Adrenal gland (tissue), 12 donors: ENCODE data around the gene SRGAP1. TPM values are rescaled to one million over a fixed set of nuclear protein-coding genes. Genes with fewer than 3 reads are reported as not detected.

Source experiments
- DNase-seq, 7 donors: peaks; one replicate each; pipeline ENCODE4 v3.0.0-alpha.2; 2019 to 2020
- H3K27ac ChIP-seq, 5 donors: fragments of 200-600 bp; sonication (generic) in 4 of 5; 1 replicate in 3 of 5; 2 replicates in 2 of 5; pipeline versions ENCODE4 v1.5.1 to v1.8.0; 2016 to 2020; ENCODE audit warnings: mild to moderate bottlenecking in 1 of 5
- H3K27me3 ChIP-seq: fragments of 200-600 bp; 2 replicates; pipeline ENCODE4 v1.8.0; 2021
- H3K36me3 ChIP-seq, 2 donors: fragments of 200-600 bp; replicated peaks in 1 of 2; 1 replicate in 1 of 2; 2 replicates in 1 of 2; pipeline versions ENCODE4 v1.5.1 to v1.8.0; 2018 to 2022
- H3K4me1 ChIP-seq, 2 donors: fragments of 200-600 bp; replicated peaks in 1 of 2; 1 replicate in 1 of 2; 2 replicates in 1 of 2; pipeline versions ENCODE4 v1.5.1 to v1.8.0; 2018 to 2021
- H3K4me3 ChIP-seq, 4 donors: fragments of 200-600 bp; sonication (generic) in 3 of 4; one replicate each; pipeline ENCODE4 v1.5.1; 2016 to 2018
- H3K9me3 ChIP-seq, 3 donors: fragments of 200-600 bp; sonication (generic) in 1 of 3; replicated peaks in 1 of 3; 1 replicate in 2 of 3; 2 replicates in 1 of 3; pipeline versions ENCODE4 v1.5.1 to v1.8.0; 2016 to 2021
- POLR2A ChIP-seq, 2 donors: fragments of 450-650 bp; IDR thresholded peaks; one replicate each; pipeline ENCODE4 v1.6.1; 2017; ENCODE audit warnings: antibody characterized with exemption in 2 of 2, mild to moderate bottlenecking in 2 of 2, moderate library complexity in 1 of 2
- WGBS, 4 donors: extraction: QIAGEN DNeasy Blood & Tissue Kit in 2 of 4; methylation state at CpG; one replicate each; pipeline versions ENCODE4 v1.1.5 to v1.1.7; 2013 to 2017; 5-methylcytosine and 5-hydroxymethylcytosine counted together
- intact Hi-C, 2 donors: fragments of 100-400 bp; cut with DNase I; formaldehyde crosslinking; loops; one replicate each; pipeline versions ENCODE4 v1.14.1 to v1.15.0; 2022 to 2023
- polyA plus RNA-seq, 3 donors: library from polyadenylated mRNA; stranded (reverse); fragments of 200-250 nt in 2 of 3; fragments of 350-450 nt in 1 of 3; fragmentation: Illumina TruSeq in 1 of 3; extraction: RNeasy Lipid Tissue Mini Kit (QIAGEN cat#74804) in 1 of 3; gene quantifications; one replicate each; pipeline ENCODE4 v1.2.3, GENCODE V29; 2013 to 2014
- total RNA-seq, 9 donors: library from RNA; depleted of rRNA in 4 of 9; stranded (reverse); fragments of >200 nt in 4 of 9; fragments of 120-200 nt in 1 of 9; fragmentation: NEBNext Ultra II Directional in 1 of 9; extraction: Animal tissue kit (Norgen Biotek cat#: 25700) in 1 of 9; gene quantifications; one replicate each; pipeline versions ENCODE4 v1.1.0 to v1.2.4, GENCODE V29; 2013 to 2023
- TF ChIP-seq, protein P1 (sequence below), 6 experiments: fragments of 450-650 bp in 4 of 6; fragments of 200-600 bp in 2 of 6; sonication (generic) in 1 of 6; IDR thresholded peaks; 1 replicate in 5 of 6; 2 replicates in 1 of 6; pipeline versions ENCODE4 v1.5.1 to v1.8.0; 2016 to 2021; ENCODE audit warnings: antibody characterized with exemption in 6 of 6, mild to moderate bottlenecking in 2 of 6, moderate library complexity in 1 of 6
- donor health status: healthy with polysubstance abuse.
- donor health status: Bipolar disorder and iron deficiency.
- donor health status: DM: yes; HTN: yes; CAD: no.
- donor health status: DM: no; HTN: no; CAD: no.
- donor health status: DM: no; HTN: no; CAD: no.
- donor health status: DM: yes; HTN: yes; CAD: no.

Gene SRGAP1
- total and polyA plus RNA-seq, 12 donors: 2.4 to 35.6 (median 9.8) TPM

DNA sequence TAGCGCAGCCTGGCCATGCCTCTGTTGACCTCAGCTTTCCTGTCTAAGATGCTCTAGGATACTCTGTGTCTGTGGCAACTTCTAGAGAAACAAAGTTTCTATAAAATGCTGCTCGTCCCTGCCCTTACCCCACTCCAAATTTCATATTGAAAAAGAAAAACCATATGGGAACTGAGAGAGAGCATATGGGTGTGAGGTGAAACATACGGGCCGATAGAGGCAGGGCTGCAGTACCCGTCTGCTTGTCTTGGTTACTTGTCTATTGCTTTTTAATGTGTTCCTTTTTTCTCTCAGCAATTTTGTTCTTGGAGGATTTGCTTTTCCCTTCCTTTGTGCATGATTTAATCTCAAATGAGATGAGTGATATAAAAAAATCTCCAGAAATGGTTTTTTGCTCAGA is 113.0 kb downstream of the SRGAP1 start:
- Histone ChIP-seq H3K27ac (peak overlapping the region in 1 of 5 donors; percentile 3), H3K4me1 (peaks cover 15 to 25% of the 10 kb centered on the region in 2 donors)

DNA sequence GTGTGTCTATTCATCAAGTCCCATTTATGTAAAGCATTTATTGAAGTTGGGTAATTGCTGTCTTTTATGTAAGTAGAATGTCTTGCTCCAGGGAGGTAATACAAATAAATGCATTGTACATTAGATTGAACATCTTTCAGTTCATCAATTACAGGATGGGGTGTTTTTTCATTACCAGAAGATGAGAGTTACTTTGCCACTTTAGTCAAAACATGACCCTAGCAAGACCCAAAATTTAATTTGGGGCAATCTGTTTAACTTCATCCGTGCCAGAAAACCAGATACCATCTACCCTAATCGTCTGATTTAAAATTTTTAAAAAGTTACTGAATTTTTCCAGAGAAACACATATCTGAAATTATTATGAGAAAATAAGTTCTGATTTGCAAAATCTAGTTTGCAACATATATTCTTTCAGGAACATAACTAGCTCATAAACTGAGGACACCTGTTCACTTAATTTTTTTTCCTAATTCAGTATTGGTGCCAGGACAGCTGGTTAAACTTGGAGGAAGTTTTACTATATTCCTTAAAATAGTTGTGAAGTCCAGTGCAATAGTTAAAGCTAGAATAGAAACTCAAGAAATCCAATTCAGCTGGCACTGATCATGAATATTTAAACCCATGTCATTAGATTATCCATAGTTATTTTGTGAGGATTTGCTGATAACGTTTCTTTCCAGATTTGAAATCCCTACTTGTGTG is 114.5 kb downstream of the SRGAP1 start:
- no peak for DNase-seq
- 73 to 83% (median 81%) methylated on average over 3 of the region's 3 CpGs for WGBS, 4 donors
- TF ChIP-seq POLR2A (IDR thresholded peaks at IDR 0.05): no peak
- TF ChIP-seq, protein P1, sequence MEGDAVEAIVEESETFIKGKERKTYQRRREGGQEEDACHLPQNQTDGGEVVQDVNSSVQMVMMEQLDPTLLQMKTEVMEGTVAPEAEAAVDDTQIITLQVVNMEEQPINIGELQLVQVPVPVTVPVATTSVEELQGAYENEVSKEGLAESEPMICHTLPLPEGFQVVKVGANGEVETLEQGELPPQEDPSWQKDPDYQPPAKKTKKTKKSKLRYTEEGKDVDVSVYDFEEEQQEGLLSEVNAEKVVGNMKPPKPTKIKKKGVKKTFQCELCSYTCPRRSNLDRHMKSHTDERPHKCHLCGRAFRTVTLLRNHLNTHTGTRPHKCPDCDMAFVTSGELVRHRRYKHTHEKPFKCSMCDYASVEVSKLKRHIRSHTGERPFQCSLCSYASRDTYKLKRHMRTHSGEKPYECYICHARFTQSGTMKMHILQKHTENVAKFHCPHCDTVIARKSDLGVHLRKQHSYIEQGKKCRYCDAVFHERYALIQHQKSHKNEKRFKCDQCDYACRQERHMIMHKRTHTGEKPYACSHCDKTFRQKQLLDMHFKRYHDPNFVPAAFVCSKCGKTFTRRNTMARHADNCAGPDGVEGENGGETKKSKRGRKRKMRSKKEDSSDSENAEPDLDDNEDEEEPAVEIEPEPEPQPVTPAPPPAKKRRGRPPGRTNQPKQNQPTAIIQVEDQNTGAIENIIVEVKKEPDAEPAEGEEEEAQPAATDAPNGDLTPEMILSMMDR (IDR thresholded peaks at IDR 0.05): no peak
- Histone ChIP-seq H3K36me3 (no peaks in the 10 kb centered on the region), H3K27ac (no peak overlapping the region), H3K9me3 (no peaks in the 10 kb centered on the region), H3K4me3 (no peak overlapping the region), H3K27me3 (no peaks in the 10 kb centered on the region), H3K4me1 (peaks cover 15 to 25% of the 10 kb centered on the region in 2 donors)
- intact Hi-C loops: no loop called here

More for the DNA sequence above, 113.0 kb downstream of the SRGAP1 start:
- no peak for DNase-seq
- Histone ChIP-seq H3K27me3 (no peaks in the 10 kb centered on the region), H3K9me3 (no peaks in the 10 kb centered on the region), H3K36me3 (no peaks in the 10 kb centered on the region), H3K4me3 (no peak overlapping the region)
- intact Hi-C loops: no loop called here
- 89 to 98% (median 95%) methylated on average over 5 of the region's 5 CpGs for WGBS, 4 donors
- no peak for TF ChIP-seq POLR2A (IDR thresholded peaks at IDR 0.05)
- TF ChIP-seq, protein P1 (IDR thresholded peaks at IDR 0.05): no peak

DNA sequence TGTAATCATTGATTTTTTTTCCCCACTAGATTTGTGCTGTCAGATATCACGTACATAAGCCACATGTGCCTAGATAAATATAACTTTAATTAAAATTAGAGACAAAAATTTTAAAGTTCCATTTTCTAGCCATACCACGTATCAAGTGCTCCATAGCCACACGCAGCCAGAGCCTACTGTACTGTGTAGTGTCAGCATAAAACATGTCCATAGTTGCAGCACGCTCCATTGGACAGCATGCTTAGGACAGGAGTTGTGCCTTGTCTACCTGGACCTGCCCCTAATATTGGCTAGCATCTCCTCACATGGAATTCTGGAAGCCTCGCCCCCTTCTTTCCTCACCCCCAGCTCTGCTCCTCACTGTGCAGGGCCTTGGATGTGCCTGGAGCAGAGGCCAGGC is 116.5 kb downstream of the SRGAP1 start:
- H3K9me3 ChIP-seq: no peaks in the 10 kb centered on the region
- 90 to 96% (median 93%) methylated on average over 4 to 5 of the region's 5 CpGs for WGBS, 4 donors
- intact Hi-C loops: no loop called here
- H3K36me3 ChIP-seq: no peaks in the 10 kb centered on the region
- TF ChIP-seq, protein P1 (IDR thresholded peaks at IDR 0.05): no peak
- TF ChIP-seq POLR2A (IDR thresholded peaks at IDR 0.05): no peak
- peaks cover 2 to 18% of the 10 kb centered on the region in 2 donors for H3K4me1 ChIP-seq
- DNase-seq: no peak
- H3K4me3 ChIP-seq: no peak overlapping the region
- no peak overlapping the region for H3K27ac ChIP-seq
- H3K27me3 ChIP-seq: no peaks in the 10 kb centered on the region

DNA sequence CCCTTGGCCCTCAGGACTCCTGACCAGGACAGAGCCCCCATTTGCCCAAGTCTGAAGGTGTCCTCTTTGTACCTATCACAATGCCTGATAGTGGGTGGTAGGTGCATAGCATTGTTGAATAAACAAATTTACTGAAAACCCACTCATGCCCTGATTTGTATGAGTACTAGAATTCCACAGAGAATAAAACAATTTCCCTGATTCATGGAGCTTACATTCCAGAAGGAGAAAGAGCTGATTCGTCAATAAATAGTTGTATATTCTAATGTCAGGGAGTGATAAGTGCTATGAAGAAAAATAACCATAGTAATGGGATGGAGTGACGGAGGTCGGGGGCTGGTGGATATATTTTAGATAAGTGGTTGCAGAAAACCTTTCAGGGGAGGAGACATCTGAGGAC is 117.0 kb downstream of the SRGAP1 start:
- no peaks in the 10 kb centered on the region for H3K27me3 ChIP-seq
- no peak overlapping the region for H3K4me3 ChIP-seq
- WGBS, 4 donors: 86 to 92% (median 86%) methylated on average over 3 of the region's 3 CpGs
- no peak for TF ChIP-seq POLR2A (IDR thresholded peaks at IDR 0.05)
- TF ChIP-seq, protein P1 (IDR thresholded peaks at IDR 0.05): no peak
- H3K36me3 ChIP-seq: no peaks in the 10 kb centered on the region
- intact Hi-C loops: no loop called here
- H3K27ac ChIP-seq: no peak overlapping the region
- DNase-seq: no peak
- H3K9me3 ChIP-seq: no peaks in the 10 kb centered on the region
- peaks cover 0 to 13% of the 10 kb centered on the region in 2 donors for H3K4me1 ChIP-seq
